KMS-11 (cell line): ENCODE results near the gene CCDC107.

ENCODE experiments used
- H2AFZ ChIP-seq: fragments of 200-600 bp; sonication (generic); 2 replicates; pipeline ENCODE4 v1.6.1; 2016; ENCODE audit warnings: antibody characterized with exemption, mixed run types, low read depth
- H3K27ac ChIP-seq: fragments of 200-600 bp; sonication (generic); 2 replicates; pipeline ENCODE4 v1.6.1; 2016; ENCODE audit warnings: mild to moderate bottlenecking, mixed run types
- H3K27me3 ChIP-seq: fragments of 200-600 bp; sonication (generic); 2 replicates; pipeline ENCODE4 v1.6.1; 2017; ENCODE audit warnings: mild to moderate bottlenecking, low read depth, mixed run types, moderate library complexity; ENCODE audit not compliant: insufficient read depth
- H3K36me3 ChIP-seq: fragments of 200-600 bp; sonication (generic); 2 replicates; pipeline ENCODE4 v1.6.1; 2017; ENCODE audit warnings: mild to moderate bottlenecking, mixed run types; ENCODE audit not compliant: insufficient read depth
- H3K4me1 ChIP-seq: fragments of 200-600 bp; sonication (generic); 2 replicates; pipeline ENCODE4 v1.6.1; 2016; ENCODE audit warnings: mild to moderate bottlenecking, low read depth, mixed run types; ENCODE audit not compliant: poor library complexity, severe bottlenecking
- H3K4me2 ChIP-seq: fragments of 200-600 bp; sonication (generic); 2 replicates; pipeline ENCODE4 v1.7.0; 2016; ENCODE audit warnings: mild to moderate bottlenecking, mixed run types
- H3K4me3 ChIP-seq: fragments of 200-600 bp; sonication (generic); IDR thresholded peaks from 2 replicates; pipeline ENCODE4 v1.6.1; 2017; ENCODE audit warnings: low read depth, low read length, mixed read lengths; ENCODE audit not compliant: insufficient read depth
- H3K79me2 ChIP-seq: fragments of 200-600 bp; sonication (generic); 2 replicates; pipeline ENCODE4 v1.6.1; 2016; ENCODE audit warnings: low read depth, mixed run types; ENCODE audit not compliant: insufficient read depth
- H3K9ac ChIP-seq: fragments of 200-600 bp; sonication (generic); 2 replicates; pipeline ENCODE4 v1.6.1; 2016; ENCODE audit warnings: mild to moderate bottlenecking, mixed run types
- H4K20me1 ChIP-seq: fragments of 200-600 bp; sonication (generic); 2 replicates; pipeline ENCODE4 v1.6.1; 2016; ENCODE audit warnings: mild to moderate bottlenecking, mixed run types; ENCODE audit not compliant: insufficient read depth
- CTCF ChIP-seq: fragments of 200-600 bp; sonication (generic); conservative IDR thresholded peaks from 2 replicates; pipeline ENCODE4 v1.6.1; 2017; ENCODE audit warnings: low read depth, mild to moderate bottlenecking, antibody characterized with exemption, low read length, moderate library complexity, mixed read lengths

CCDC107 gene

GRCh38 chr9:35618325-35618727 is 39.8 kb upstream of the CCDC107 start, which contains the start of gene CD72:
Gene CD72 (minus strand): TSS chr9:35618413. CDS start chr9:35618303, 110 bp downstream.
- H4K20me1 ChIP-seq = no peaks in the 10 kb centered on the region
- H3K4me3 ChIP-seq = no peak within 1 kb of the TSS
- H3K79me2 ChIP-seq = no peaks in the 10 kb centered on the region
- H2AFZ ChIP-seq = no peak within 1 kb of the TSS
- H3K4me1 ChIP-seq = peaks cover 9% of the 10 kb centered on the region
- no peak within 1 kb of the TSS for H3K9ac ChIP-seq
- H3K36me3 ChIP-seq = no peaks in the 10 kb centered on the region
- TF ChIP-seq CTCF = no peak
- H3K27me3 ChIP-seq = no peaks in the 10 kb centered on the region
- no peak within 1 kb of the TSS for H3K27ac ChIP-seq
- no peak within 1 kb of the TSS for H3K4me2 ChIP-seq

GRCh38 chr9:35618854-35619799 is 39.0 kb upstream of the CCDC107 start:
- Histone ChIP-seq H3K4me1 (peaks cover 9% of the 10 kb centered on the region), H3K4me3 (no peak overlapping the region), H4K20me1 (no peaks in the 10 kb centered on the region), H3K4me2 (no peak overlapping the region), H3K36me3 (no peaks in the 10 kb centered on the region), H3K79me2 (no peaks in the 10 kb centered on the region), H3K27ac (no peak overlapping the region), H3K27me3 (no peaks in the 10 kb centered on the region), H3K9ac (no peak overlapping the region), H2AFZ (no peak overlapping the region)
- no peak for TF ChIP-seq CTCF

DNA sequence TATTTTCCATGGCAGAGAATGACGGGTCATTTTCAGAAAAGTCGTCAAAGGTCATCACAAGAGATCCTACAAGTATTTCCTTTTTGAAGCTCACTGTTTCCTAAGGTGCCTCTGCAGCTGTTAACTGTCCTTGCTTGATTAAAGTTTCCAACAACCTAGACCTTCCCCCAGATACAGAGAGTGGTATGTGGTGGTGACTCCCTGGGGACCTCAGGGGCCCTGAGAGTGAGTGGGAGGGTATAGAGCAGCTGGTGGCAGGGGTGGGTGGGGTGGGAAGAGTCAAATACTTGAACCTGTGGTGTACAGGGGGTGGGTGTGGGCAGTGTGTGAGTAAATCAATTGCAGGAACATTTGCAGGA is 38.3 kb upstream of the CCDC107 start:
- Histone ChIP-seq H3K9ac (no peak overlapping the region), H3K4me2 (no peak overlapping the region), H3K4me1 (peaks cover 9% of the 10 kb centered on the region), H3K4me3 (no peak overlapping the region), H3K36me3 (no peaks in the 10 kb centered on the region), H3K79me2 (no peaks in the 10 kb centered on the region), H3K27me3 (no peaks in the 10 kb centered on the region), H3K27ac (no peak overlapping the region), H2AFZ (no peak overlapping the region), H4K20me1 (no peaks in the 10 kb centered on the region)
- TF ChIP-seq CTCF = no peak

DNA sequence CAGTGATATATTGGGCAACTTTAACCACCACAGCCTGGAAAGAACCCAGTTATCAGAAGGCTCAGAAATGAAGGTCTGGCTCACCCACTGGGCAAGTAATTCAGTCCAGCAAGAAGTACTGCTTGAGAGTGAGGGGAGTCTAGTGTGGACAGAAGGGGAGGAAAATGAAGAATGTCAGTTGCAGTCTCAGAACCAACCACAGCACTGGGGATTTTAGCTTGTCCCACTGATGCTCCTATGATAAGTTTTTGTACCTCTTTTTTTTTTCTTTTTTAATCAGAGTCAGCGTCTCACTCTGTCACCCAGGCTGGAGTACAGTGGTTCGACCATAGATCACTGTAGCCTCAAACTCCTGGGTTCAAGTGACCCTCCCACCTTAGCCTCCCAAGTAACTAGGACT is 30.5 kb upstream of the CCDC107 start:
- TF ChIP-seq CTCF = no peak
- Histone ChIP-seq H2AFZ (no peak overlapping the region), H3K4me1 (no peaks in the 10 kb centered on the region), H3K79me2 (no peaks in the 10 kb centered on the region), H3K4me3 (no peak overlapping the region), H3K27me3 (no peaks in the 10 kb centered on the region), H3K27ac (no peak overlapping the region), H4K20me1 (no peaks in the 10 kb centered on the region), H3K36me3 (no peaks in the 10 kb centered on the region), H3K9ac (no peak overlapping the region), H3K4me2 (no peak overlapping the region)
